ENCODE data around the gene SERPINB10.

DNA sequence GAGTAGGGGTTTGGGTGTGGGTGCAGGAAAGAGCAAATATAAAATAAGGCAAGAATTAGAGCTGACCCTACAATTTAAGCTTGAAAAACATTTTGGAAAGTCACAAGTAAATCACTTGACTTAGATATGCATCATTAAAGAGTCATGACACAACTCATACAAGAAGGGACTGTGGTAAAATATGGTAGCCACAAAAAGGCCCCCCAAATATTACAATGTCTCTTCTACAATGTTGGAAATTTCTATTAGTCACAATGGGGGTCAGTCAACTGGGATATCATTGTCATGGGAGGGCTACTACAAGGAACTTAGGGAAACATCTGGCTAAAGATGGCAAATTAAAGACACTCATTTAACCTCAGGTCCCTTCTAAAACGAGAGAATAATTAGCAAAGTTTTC, 35.9 kb upstream of the SERPINB10 start:
- TF ChIP-seq, protein P1, sequence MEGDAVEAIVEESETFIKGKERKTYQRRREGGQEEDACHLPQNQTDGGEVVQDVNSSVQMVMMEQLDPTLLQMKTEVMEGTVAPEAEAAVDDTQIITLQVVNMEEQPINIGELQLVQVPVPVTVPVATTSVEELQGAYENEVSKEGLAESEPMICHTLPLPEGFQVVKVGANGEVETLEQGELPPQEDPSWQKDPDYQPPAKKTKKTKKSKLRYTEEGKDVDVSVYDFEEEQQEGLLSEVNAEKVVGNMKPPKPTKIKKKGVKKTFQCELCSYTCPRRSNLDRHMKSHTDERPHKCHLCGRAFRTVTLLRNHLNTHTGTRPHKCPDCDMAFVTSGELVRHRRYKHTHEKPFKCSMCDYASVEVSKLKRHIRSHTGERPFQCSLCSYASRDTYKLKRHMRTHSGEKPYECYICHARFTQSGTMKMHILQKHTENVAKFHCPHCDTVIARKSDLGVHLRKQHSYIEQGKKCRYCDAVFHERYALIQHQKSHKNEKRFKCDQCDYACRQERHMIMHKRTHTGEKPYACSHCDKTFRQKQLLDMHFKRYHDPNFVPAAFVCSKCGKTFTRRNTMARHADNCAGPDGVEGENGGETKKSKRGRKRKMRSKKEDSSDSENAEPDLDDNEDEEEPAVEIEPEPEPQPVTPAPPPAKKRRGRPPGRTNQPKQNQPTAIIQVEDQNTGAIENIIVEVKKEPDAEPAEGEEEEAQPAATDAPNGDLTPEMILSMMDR (IDR thresholded peaks at IDR 0.05) = no peak
- TF ChIP-seq ZFX (IDR thresholded peaks at IDR 0.05; ENCODE audit: borderline replicate concordance) = no peak

All from 22Rv1 (cell line).